Stimulated activated CD4-positive, alpha-beta T cell treated with anti-CD3 and anti-CD28 coated beads, Interleukin-12 subunit alpha, Interleukin-12 subunit beta, amount 100 ng/mL, for 24 hours (primary cell): ENCODE results near the gene PGPEP1.
"Not testable (repeated sequence)": the region's sequence is repeated elsewhere in the genome, so short reads cannot be mapped to it uniquely, and the experiment has no call there.

ENCODE experiments used
- DNase-seq, 2 experiments: peaks; one replicate each; pipeline ENCODE4 v3.0.0-alpha.2; 2020; ENCODE audit warnings: low read depth in 2 of 2

Gene PGPEP1

GRCh38 chr19:18364277-18364825 is 24.0 kb downstream of the PGPEP1 start:
- not testable (repeated sequence) for DNase-seq

- DNase-seq: no peak
Observed at GRCh38 chr19:18364826-18365528, 24.6 kb downstream of the PGPEP1 start.

- DNase-seq: no peak
Observed at GRCh38 chr19:18366021-18366435, 25.6 kb downstream of the PGPEP1 start.

GRCh38 chr19:18368504-18369222 is 28.3 kb downstream of the PGPEP1 start:
- no peak for DNase-seq

GRCh38 chr19:18373407-18373891 is 33.1 kb downstream of the PGPEP1 start:
- no peak for DNase-seq

- DNase-seq: peak in 1 of 2 experiments; percentile 17
Observed at GRCh38 chr19:18373892-18374629, 33.7 kb downstream of the PGPEP1 start.

GRCh38 chr19:18377026-18377425 is 36.6 kb downstream of the PGPEP1 start:
- no peak for DNase-seq

- no peak for DNase-seq
Observed at GRCh38 chr19:18379803-18380747, 39.7 kb downstream of the PGPEP1 start.

GRCh38 chr19:18380843-18381242 is 40.4 kb downstream of the PGPEP1 start:
- DNase-seq: no peak

GRCh38 chr19:18383622-18384021 is 43.2 kb downstream of the PGPEP1 start:
- not testable (repeated sequence) for DNase-seq

- no peak for DNase-seq
Observed at GRCh38 chr19:18384775-18385174, 44.4 kb downstream of the PGPEP1 start.

- DNase-seq: no peak
Observed at GRCh38 chr19:18385359-18385674, 44.9 kb downstream of the PGPEP1 start.

- DNase-seq: peak in 1 of 2 experiments; percentile 15
Observed at GRCh38 chr19:18385675-18386542, 45.5 kb downstream of the PGPEP1 start, which contains the start of gene GDF15. Gene GDF15 (plus strand): TSS chr19:18386158. CDS start chr19:18386190, 32 bp downstream.

- no peak for DNase-seq
Observed at GRCh38 chr19:18386543-18387271, 46.3 kb downstream of the PGPEP1 start.

- DNase-seq: peak; percentile 61 to 74
Observed at GRCh38 chr19:18388100-18388959, 47.9 kb downstream of the PGPEP1 start.

GRCh38 chr19:18388960-18389725 is 48.7 kb downstream of the PGPEP1 start:
- DNase-seq: no peak

- no peak for DNase-seq
Observed at GRCh38 chr19:18389726-18390064, 49.3 kb downstream of the PGPEP1 start.
